Measurements from ENCODE around the gene NRG2.

DNA sequence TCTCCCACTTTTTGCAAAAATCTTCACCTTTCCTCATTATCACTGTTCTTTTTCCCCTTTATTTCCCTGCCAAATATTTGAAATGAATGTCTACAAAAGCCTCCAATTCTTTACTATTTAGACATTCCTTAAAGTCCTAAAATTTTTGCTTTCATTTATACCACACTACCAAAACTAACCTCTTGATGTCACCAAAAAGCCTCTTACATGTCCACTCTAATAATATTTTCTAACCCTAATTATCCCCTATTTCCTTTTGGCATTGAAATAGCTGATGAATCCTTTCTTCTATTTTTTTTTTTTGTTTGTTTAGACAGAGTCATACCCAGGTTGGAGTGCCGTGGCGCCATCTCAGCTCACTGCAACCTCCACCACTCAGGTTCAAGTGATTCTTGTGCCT, 32.3 kb upstream of the NRG2 start:
- TF ChIP-seq RFX5 (IDR thresholded peaks at IDR 0.05) (no peak), MAFK (IDR thresholded peaks at IDR 0.05; ENCODE audit: partially characterized antibody) (no peak)
- TF ChIP-seq, protein P1, sequence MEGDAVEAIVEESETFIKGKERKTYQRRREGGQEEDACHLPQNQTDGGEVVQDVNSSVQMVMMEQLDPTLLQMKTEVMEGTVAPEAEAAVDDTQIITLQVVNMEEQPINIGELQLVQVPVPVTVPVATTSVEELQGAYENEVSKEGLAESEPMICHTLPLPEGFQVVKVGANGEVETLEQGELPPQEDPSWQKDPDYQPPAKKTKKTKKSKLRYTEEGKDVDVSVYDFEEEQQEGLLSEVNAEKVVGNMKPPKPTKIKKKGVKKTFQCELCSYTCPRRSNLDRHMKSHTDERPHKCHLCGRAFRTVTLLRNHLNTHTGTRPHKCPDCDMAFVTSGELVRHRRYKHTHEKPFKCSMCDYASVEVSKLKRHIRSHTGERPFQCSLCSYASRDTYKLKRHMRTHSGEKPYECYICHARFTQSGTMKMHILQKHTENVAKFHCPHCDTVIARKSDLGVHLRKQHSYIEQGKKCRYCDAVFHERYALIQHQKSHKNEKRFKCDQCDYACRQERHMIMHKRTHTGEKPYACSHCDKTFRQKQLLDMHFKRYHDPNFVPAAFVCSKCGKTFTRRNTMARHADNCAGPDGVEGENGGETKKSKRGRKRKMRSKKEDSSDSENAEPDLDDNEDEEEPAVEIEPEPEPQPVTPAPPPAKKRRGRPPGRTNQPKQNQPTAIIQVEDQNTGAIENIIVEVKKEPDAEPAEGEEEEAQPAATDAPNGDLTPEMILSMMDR (IDR thresholded peaks at IDR 0.05): peak; percentile 38

All from A549 (cell line).